MM.1S (cell line): ENCODE results near the gene TMEM212.

ENCODE experiments used
- DNase-seq: peaks from one replicate; pipeline ENCODE4 v3.0.0-alpha.2; 2015
- H2AFZ ChIP-seq: fragments of 300-600 bp; sonication (generic); 2 replicates; pipeline ENCODE4 v1.6.0; 2016; ENCODE audit warnings: antibody characterized with exemption, low read length
- H3F3A ChIP-seq: fragments of 300-600 bp; sonication (generic); 2 replicates; pipeline ENCODE4 v1.6.1; 2016; ENCODE audit warnings: mild to moderate bottlenecking, antibody characterized with exemption, low read length, moderate library complexity, mixed read lengths; ENCODE audit not compliant: insufficient read depth
- H3K27ac ChIP-seq: fragments of 300-600 bp; sonication (generic); 2 replicates; pipeline ENCODE4 v1.5.1; 2016; ENCODE audit warnings: mild to moderate bottlenecking, low read length
- H3K27me3 ChIP-seq: fragments of 300-600 bp; sonication (generic); replicated peaks from 2 replicates; pipeline ENCODE4 v1.6.0; 2016; ENCODE audit warnings: low read length; ENCODE audit not compliant: insufficient read depth
- H3K36me3 ChIP-seq: fragments of 300-600 bp; sonication (generic); replicated peaks from 2 replicates; pipeline ENCODE4 v1.6.1; 2016; ENCODE audit warnings: mild to moderate bottlenecking, low read length, mixed read lengths; ENCODE audit not compliant: insufficient read depth
- H3K4me1 ChIP-seq: fragments of 300-600 bp; sonication (generic); 2 replicates; pipeline ENCODE4 v1.6.1; 2016; ENCODE audit warnings: low read length, mixed read lengths
- H3K4me2 ChIP-seq: fragments of 300-600 bp; sonication (generic); 2 replicates; pipeline ENCODE4 v1.6.0; 2016; ENCODE audit warnings: low read depth, low read length
- H3K4me3 ChIP-seq: fragments of 300-600 bp; sonication (generic); 2 replicates; pipeline ENCODE4 v1.5.1; 2016; ENCODE audit warnings: low read length, mixed read lengths
- H3K79me2 ChIP-seq: fragments of 300-600 bp; sonication (generic); 2 replicates; pipeline ENCODE4 v1.6.1; 2016; ENCODE audit warnings: mixed run types, low read length, mixed read lengths
- H3K9ac ChIP-seq: fragments of 300-600 bp; sonication (generic); 2 replicates; pipeline ENCODE4 v1.6.1; 2016; ENCODE audit warnings: low read length, mixed read lengths
- H3K9me2 ChIP-seq: fragments of 300-600 bp; sonication (generic); replicated peaks from 2 replicates; pipeline ENCODE4 v1.6.1; 2016; ENCODE audit warnings: mild to moderate bottlenecking, low read length, mixed read lengths; ENCODE audit not compliant: insufficient read depth
- H3K9me3 ChIP-seq: fragments of 300-600 bp; sonication (generic); replicated peaks from 2 replicates; pipeline ENCODE4 v1.6.1; 2016; ENCODE audit warnings: mild to moderate bottlenecking, low read length, mixed read lengths; ENCODE audit not compliant: insufficient read depth
- H4K20me1 ChIP-seq: fragments of 300-600 bp; sonication (generic); 2 replicates; pipeline ENCODE4 v1.6.1; 2016; ENCODE audit warnings: mild to moderate bottlenecking, low read length, moderate library complexity, mixed read lengths; ENCODE audit not compliant: insufficient read depth
- EZH2 ChIP-seq: fragments of 300-600 bp; sonication (generic); optimal IDR thresholded peaks from 2 replicates; pipeline ENCODE3; 2017; ENCODE audit warnings: low read depth, mild to moderate bottlenecking, antibody characterized with exemption, low read length, mixed read lengths
- EZH2phosphoT487 ChIP-seq: fragments of 300-600 bp; sonication (generic); IDR thresholded peaks from 2 replicates; pipeline ENCODE4 v1.6.1; 2018; ENCODE audit warnings: antibody characterized with exemption, low read length
- TF ChIP-seq, protein P1 (sequence below): fragments of 300-600 bp; sonication (generic); IDR thresholded peaks from 2 replicates; pipeline ENCODE4 v1.5.1; 2016; ENCODE audit warnings: antibody characterized with exemption, low read length, mixed read lengths

Gene TMEM212

DNA sequence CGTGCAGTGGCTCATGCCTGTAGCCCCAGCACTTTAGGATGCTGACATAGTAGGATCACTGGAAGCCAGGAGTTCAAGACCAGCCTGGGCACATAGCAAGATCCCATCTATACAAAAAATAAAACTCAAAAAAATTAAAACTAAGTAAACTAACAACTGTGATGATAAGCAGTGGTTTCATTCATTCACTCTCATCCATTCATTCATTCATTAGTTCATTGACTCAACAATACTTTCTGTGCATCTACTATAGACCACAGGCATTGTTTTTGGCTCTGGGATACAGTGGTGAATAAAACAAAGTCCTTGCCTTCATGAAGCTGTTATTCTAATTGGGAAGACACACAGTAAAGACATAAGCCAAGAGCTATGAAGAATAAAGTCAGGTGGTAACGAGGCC is 7.5 kb upstream of the TMEM212 start:
- no peak for TF ChIP-seq EZH2phosphoT487
- TF ChIP-seq EZH2: no peak
- TF ChIP-seq, protein P1, sequence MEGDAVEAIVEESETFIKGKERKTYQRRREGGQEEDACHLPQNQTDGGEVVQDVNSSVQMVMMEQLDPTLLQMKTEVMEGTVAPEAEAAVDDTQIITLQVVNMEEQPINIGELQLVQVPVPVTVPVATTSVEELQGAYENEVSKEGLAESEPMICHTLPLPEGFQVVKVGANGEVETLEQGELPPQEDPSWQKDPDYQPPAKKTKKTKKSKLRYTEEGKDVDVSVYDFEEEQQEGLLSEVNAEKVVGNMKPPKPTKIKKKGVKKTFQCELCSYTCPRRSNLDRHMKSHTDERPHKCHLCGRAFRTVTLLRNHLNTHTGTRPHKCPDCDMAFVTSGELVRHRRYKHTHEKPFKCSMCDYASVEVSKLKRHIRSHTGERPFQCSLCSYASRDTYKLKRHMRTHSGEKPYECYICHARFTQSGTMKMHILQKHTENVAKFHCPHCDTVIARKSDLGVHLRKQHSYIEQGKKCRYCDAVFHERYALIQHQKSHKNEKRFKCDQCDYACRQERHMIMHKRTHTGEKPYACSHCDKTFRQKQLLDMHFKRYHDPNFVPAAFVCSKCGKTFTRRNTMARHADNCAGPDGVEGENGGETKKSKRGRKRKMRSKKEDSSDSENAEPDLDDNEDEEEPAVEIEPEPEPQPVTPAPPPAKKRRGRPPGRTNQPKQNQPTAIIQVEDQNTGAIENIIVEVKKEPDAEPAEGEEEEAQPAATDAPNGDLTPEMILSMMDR: no peak
- H3K36me3 ChIP-seq: no peaks in the 10 kb centered on the region
- no peak for DNase-seq
- H3K4me3 ChIP-seq: no peak overlapping the region
- H3K4me2 ChIP-seq: no peak overlapping the region
- no peaks in the 10 kb centered on the region for H4K20me1 ChIP-seq
- peaks cover 7% of the 10 kb centered on the region for H3K4me1 ChIP-seq
- no peaks in the 10 kb centered on the region for H3K9me2 ChIP-seq
- no peaks in the 10 kb centered on the region for H3F3A ChIP-seq
- no peak overlapping the region for H3K27ac ChIP-seq
- H3K27me3 ChIP-seq: no peaks in the 10 kb centered on the region
- no peaks in the 10 kb centered on the region for H3K9me3 ChIP-seq
- no peaks in the 10 kb centered on the region for H3K79me2 ChIP-seq
- H2AFZ ChIP-seq: no peak overlapping the region
- H3K9ac ChIP-seq: no peak overlapping the region

DNA sequence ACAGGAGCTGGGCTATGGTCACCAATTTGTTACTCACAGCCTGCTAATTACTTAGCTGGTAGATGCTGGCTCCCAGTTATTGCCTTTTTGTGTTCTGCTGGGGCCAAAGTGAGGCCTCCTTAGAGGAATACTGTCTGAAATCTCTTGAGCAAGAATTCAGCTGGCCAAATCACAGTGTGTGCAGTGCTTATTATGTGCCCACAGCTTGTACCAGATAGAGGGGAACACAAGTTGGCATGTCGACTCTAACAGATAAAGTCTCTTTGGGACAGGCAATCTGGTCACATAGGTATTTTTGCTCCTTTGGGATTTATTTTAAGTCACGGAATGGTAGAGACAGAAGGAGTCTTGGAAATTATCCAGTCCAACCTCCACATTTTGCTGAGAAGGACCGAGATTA is 6.3 kb upstream of the TMEM212 start:
- Histone ChIP-seq H4K20me1 (no peaks in the 10 kb centered on the region), H2AFZ (no peak overlapping the region), H3K4me2 (no peak overlapping the region), H3K27me3 (no peaks in the 10 kb centered on the region), H3K79me2 (no peaks in the 10 kb centered on the region), H3K4me3 (no peak overlapping the region), H3K36me3 (no peaks in the 10 kb centered on the region), H3K27ac (no peak overlapping the region), H3K9me2 (no peaks in the 10 kb centered on the region), H3K9ac (no peak overlapping the region), H3K4me1 (peaks cover 7% of the 10 kb centered on the region), H3K9me3 (no peaks in the 10 kb centered on the region), H3F3A (no peaks in the 10 kb centered on the region)
- TF ChIP-seq, protein P1: no peak
- TF ChIP-seq EZH2phosphoT487 (no peak), EZH2 (no peak)
- DNase-seq: no peak

DNA sequence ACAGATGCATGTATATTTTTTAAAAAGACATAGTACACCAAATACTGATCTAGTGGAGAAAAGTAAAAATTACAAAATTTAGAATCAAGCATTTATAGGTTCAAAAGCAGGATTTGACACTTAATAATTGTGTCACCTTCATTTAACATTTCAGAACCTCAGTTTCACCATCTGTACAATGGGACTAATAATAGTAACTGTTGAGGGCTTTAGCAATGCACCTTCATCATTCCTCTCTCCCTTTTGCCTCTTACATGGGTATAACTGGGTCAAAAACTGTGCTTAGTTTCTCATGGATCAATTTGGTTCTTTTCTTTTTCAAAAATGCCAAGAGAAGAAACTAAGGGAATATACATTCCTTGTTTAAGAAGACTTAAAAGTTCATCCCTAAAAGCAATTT is 5.5 kb upstream of the TMEM212 start:
- TF ChIP-seq, protein P1: no peak
- TF ChIP-seq EZH2phosphoT487 (no peak), EZH2 (no peak)
- Histone ChIP-seq H3K4me2 (no peak overlapping the region), H3K36me3 (no peaks in the 10 kb centered on the region), H3F3A (no peaks in the 10 kb centered on the region), H2AFZ (no peak overlapping the region), H3K27ac (no peak overlapping the region), H3K27me3 (no peaks in the 10 kb centered on the region), H3K9me3 (no peaks in the 10 kb centered on the region), H3K9me2 (no peaks in the 10 kb centered on the region), H3K4me3 (no peak overlapping the region), H3K4me1 (peaks cover 7% of the 10 kb centered on the region), H3K9ac (no peak overlapping the region), H3K79me2 (no peaks in the 10 kb centered on the region), H4K20me1 (no peaks in the 10 kb centered on the region)
- no peak for DNase-seq
